Measurements from ENCODE around the gene C1GALT1C1.
"Not testable (repeated sequence)": the region's sequence is repeated elsewhere in the genome, so short reads cannot be mapped to it uniquely, and the experiment has no call there.

Gene C1GALT1C1

DNA sequence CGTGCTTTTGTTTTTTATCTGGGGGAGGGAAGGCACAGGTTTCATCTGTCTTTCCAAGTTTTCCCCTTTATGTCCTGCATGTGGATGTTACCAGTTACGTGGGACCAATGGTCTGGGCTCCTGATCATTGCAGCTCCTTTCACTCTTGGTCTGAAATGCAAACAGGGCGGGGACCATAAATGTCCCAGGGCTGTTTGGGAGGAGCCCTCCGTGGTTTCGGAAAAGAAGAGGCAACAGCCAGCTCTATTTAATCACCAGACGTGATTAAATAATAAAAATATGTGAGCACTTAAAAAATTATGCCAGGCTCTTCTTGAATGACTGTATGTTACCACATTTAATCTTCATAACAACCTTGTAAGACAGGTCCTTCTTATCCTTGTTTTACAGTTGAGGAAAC is 30.8 kb upstream of the C1GALT1C1 start:
- no peaks in the 10 kb centered on the region for H3K36me3 ChIP-seq
- H3K4me2 ChIP-seq, result no peak overlapping the region
- H3K9ac ChIP-seq, result no peak overlapping the region
- no peak overlapping the region for H3K27ac ChIP-seq
- H3K4me3 ChIP-seq, result no peak overlapping the region
- no peak for TF ChIP-seq Cebpa-rat (IDR thresholded peaks at IDR 0.05)
- no peaks in the 10 kb centered on the region for H4K20me1 ChIP-seq
- no peaks in the 10 kb centered on the region for H3K4me1 ChIP-seq
- no peaks in the 10 kb centered on the region for H3K27me3 ChIP-seq
- no peaks in the 10 kb centered on the region for H3K9me3 ChIP-seq

DNA sequence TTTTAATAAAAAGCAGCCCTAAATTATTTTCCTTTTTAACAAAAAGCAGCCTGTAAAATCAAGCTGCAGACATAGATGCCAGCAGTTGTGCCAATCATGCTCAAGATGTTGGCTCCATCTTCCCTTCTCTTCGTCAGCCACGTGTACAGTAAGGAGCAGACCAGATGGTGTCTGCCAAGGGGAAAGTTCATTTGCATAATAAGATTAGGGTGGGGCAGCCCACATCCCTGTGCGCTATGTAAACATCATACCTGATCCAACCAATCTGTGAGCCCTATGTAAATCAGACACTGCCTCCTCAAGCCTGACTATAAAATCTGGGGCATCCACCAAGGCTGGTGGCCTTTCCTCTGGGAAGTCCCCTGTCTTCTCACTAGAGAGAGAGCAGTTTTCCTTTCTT is 23.1 kb upstream of the C1GALT1C1 start:
- TF ChIP-seq Cebpa-rat (IDR thresholded peaks at IDR 0.05), result no peak

DNA sequence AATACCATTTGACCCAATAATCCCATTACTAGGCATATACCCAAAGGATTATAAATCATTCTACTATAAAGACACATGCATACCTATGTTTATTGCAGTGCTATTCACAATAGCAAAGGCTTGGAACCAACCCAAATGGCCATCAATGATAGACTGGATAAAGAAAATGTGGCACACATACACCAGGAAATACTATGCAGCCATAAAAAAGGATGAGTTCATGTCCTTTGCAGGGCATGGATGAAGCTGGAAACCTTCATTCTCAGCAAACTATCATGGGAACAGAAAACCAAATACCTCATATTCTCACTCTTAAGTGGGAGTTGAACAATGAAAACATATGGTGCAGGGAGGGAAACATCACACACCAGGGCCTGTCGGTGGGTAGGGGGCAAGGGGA is 22.4 kb upstream of the C1GALT1C1 start:
- not testable (repeated sequence) for H3K9me3 ChIP-seq, H3K27me3 ChIP-seq, H3K9ac ChIP-seq, H3K27ac ChIP-seq, H3K4me2 ChIP-seq, H3K4me1 ChIP-seq, H3K36me3 ChIP-seq, H4K20me1 ChIP-seq, H3K4me3 ChIP-seq

More for the DNA sequence above, 23.1 kb upstream of the C1GALT1C1 start:
- no peak overlapping the region for H3K4me3 ChIP-seq
- no peaks in the 10 kb centered on the region for H4K20me1 ChIP-seq
- H3K27ac ChIP-seq, result no peak overlapping the region
- no peaks in the 10 kb centered on the region for H3K27me3 ChIP-seq
- no peaks in the 10 kb centered on the region for H3K4me1 ChIP-seq
- H3K9me3 ChIP-seq, result peaks cover 5% of the 10 kb centered on the region; the same call in 1 of the 2 replicates
- no peaks in the 10 kb centered on the region for H3K36me3 ChIP-seq
- H3K4me2 ChIP-seq, result no peak overlapping the region
- H3K9ac ChIP-seq, result no peak overlapping the region

DNA sequence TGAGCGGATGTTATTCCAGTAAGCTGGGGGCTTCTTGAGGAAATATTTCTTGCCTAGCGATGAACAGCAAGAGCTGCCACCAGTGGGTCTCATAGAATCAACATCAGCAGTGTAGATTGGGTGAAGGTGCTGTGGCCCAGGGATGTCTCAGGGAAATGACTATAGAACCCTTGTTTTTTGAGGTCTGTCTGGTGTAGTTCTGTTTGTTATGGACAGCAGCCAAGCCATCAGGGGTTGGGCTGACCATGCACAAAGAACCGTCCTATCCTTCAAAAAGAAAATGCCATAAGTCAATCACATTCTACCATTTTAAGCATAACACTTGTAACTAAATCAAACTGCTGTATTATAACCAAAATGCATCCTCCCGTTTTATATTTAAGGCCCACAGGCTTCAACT is 17.3 kb upstream of the C1GALT1C1 start:
- no peak overlapping the region for H3K4me3 ChIP-seq
- TF ChIP-seq Cebpa-rat (IDR thresholded peaks at IDR 0.05), result no peak
- no peaks in the 10 kb centered on the region for H3K27me3 ChIP-seq
- peaks cover 5% of the 10 kb centered on the region; the same call in 1 of the 2 replicates for H3K9me3 ChIP-seq
- no peaks in the 10 kb centered on the region for H3K36me3 ChIP-seq
- no peak overlapping the region for H3K9ac ChIP-seq
- no peak overlapping the region for H3K4me2 ChIP-seq
- no peaks in the 10 kb centered on the region for H4K20me1 ChIP-seq
- H3K4me1 ChIP-seq, result no peaks in the 10 kb centered on the region
- H3K27ac ChIP-seq, result no peak overlapping the region

DNA sequence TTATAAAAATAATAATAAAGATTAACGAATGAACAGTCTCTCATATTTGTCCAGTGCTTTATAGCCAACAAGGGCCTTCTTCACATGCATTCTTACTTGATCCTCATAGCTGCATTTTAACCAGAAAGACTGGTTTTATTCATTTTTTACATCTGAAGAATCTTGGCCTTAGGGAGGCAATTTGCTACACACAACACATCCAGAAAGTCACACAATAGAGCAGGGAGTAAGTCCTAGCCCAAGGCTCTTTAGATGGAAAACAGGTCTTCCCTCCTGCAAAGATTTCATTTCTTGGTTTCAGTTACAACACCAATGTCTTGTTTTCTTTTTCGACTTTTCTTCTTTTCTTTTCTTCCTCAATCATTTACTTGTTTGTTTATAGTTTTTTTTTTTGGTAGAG is 13.0 kb upstream of the C1GALT1C1 start:
- H3K9ac ChIP-seq, result no peak overlapping the region
- no peak overlapping the region for H3K4me3 ChIP-seq
- no peak overlapping the region for H3K27ac ChIP-seq
- H3K9me3 ChIP-seq, result no peaks in the 10 kb centered on the region
- H3K4me2 ChIP-seq, result no peak overlapping the region
- no peak for TF ChIP-seq Cebpa-rat (IDR thresholded peaks at IDR 0.05)
- no peaks in the 10 kb centered on the region for H3K36me3 ChIP-seq
- no peaks in the 10 kb centered on the region for H3K4me1 ChIP-seq
- H3K27me3 ChIP-seq, result no peaks in the 10 kb centered on the region
- H4K20me1 ChIP-seq, result no peaks in the 10 kb centered on the region

DNA sequence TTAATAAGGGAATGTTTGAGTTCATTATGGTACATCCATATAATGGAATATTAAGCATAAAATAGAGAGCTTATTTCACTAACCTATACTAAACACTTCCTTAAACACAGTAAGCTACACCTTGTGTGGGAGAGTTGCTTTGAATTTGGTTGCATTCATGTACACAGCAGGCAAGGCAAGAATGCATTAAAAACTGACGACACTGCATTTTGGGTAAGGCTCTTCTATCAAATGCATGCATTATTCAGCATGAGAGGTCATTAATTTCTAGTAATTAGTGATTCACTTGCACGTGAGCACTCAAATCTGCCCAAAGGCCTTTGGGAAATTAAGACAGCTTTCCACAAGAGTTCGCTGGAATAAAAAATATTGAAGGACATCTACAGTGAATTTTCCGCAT is 8.8 kb upstream of the C1GALT1C1 start:
- Histone ChIP-seq H4K20me1 (no peaks in the 10 kb centered on the region), H3K9ac (no peak overlapping the region), H3K27me3 (no peaks in the 10 kb centered on the region), H3K4me1 (peaks cover 9% of the 10 kb centered on the region), H3K9me3 (no peaks in the 10 kb centered on the region), H3K4me3 (no peak overlapping the region), H3K4me2 (no peak overlapping the region), H3K27ac (no peak overlapping the region), H3K36me3 (no peaks in the 10 kb centered on the region)
- TF ChIP-seq Cebpa-rat (IDR thresholded peaks at IDR 0.05), result no peak

DNA sequence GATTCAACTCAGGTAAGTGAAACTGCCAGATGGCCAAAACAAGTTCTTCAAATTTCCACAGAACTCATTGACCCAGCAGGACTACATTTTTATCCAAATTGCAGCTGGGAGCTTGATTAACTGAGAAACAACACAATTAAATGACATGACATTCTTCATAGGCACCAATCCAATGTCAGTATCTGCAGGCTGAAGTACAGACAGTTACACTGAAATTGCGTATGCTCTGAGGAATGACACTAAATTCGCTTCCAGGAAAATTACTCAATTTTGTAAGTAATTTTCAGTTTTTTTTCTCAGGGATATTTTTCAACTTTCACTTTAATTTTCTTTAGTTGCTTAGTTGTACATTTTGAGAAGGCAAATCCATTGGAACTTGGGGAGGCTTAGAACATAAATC is 4.5 kb downstream of the C1GALT1C1 start:
- Histone ChIP-seq H3K4me3 (no peak overlapping the region), H3K27ac (no peak overlapping the region), H3K36me3 (no peaks in the 10 kb centered on the region), H3K9me3 (no peaks in the 10 kb centered on the region; the same call in 1 of the 2 replicates), H3K9ac (no peak overlapping the region), H3K4me1 (peaks cover 11% of the 10 kb centered on the region), H4K20me1 (no peaks in the 10 kb centered on the region), H3K4me2 (no peak overlapping the region), H3K27me3 (no peaks in the 10 kb centered on the region)
- TF ChIP-seq Cebpa-rat (IDR thresholded peaks at IDR 0.05), result no peak

DNA sequence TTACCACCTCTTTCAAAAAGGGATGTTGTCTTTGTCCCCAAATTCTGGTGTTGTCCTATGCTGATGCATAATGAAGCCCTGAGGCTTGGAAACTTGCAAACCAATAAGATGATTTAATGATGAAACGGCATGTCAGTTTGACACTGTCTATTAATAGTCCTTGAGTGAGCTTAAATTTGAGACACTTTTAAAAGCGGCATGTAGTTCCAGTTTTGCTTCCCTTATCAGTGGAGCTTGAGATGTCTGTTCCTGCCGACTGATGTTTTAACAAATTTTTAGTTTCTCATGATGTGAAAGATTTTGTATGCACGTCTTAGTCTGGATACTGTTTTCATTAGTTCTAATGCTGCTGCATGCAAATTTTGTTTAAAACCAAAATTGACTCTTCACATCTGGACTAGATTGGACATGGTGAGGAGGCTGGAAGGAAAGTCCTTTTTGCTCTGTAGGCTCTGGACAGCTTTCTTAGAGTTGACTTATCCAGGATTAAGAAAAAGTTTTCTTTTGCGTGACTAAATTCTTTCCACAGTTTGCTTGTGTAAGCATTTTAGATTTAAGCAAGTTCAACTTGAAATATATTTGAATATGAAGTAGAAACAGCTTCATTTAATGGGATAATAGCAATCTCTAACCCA is 11.7 kb downstream of the C1GALT1C1 start:
- no peaks in the 10 kb centered on the region; the same call in 1 of the 2 replicates for H3K36me3 ChIP-seq
- H3K9me3 ChIP-seq, result no peaks in the 10 kb centered on the region
- H3K4me1 ChIP-seq, result peaks cover 23% of the 10 kb centered on the region
- H3K9ac ChIP-seq, result no peak overlapping the region
- no peak overlapping the region for H3K27ac ChIP-seq
- TF ChIP-seq Cebpa-rat (IDR thresholded peaks at IDR 0.05), result no peak
- H4K20me1 ChIP-seq, result no peaks in the 10 kb centered on the region
- no peak overlapping the region for H3K4me3 ChIP-seq
- no peak overlapping the region for H3K4me2 ChIP-seq
- no peaks in the 10 kb centered on the region for H3K27me3 ChIP-seq

DNA sequence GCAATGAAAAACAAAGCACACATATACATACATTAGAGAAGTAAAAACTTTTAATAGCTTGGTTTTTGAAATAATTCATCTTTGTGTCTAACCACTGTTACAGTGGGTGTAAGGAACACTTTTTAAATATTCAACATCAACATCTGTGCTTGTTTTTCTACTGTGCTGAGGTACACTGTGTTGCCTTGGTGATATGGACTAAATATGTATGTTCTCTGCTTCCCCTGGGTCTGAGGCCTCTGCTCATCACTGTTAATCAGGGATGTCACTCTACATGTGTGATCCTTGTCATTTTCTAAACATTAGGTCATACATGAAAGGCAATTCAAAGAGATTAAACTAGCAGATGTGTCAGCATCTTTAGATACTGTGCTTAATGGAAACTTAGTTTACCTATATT is 15.0 kb downstream of the C1GALT1C1 start:
- no peak overlapping the region for H3K27ac ChIP-seq
- peaks cover 23% of the 10 kb centered on the region for H3K4me1 ChIP-seq
- no peak overlapping the region for H3K9ac ChIP-seq
- H3K27me3 ChIP-seq, result no peaks in the 10 kb centered on the region
- TF ChIP-seq Cebpa-rat (IDR thresholded peaks at IDR 0.05), result no peak
- H3K36me3 ChIP-seq, result peaks cover 24% of the 10 kb centered on the region; the same call in 1 of the 2 replicates
- no peaks in the 10 kb centered on the region for H3K9me3 ChIP-seq
- H3K4me2 ChIP-seq, result peak overlapping the region; percentile 39
- no peaks in the 10 kb centered on the region for H4K20me1 ChIP-seq
- H3K4me3 ChIP-seq, result no peak overlapping the region

DNA sequence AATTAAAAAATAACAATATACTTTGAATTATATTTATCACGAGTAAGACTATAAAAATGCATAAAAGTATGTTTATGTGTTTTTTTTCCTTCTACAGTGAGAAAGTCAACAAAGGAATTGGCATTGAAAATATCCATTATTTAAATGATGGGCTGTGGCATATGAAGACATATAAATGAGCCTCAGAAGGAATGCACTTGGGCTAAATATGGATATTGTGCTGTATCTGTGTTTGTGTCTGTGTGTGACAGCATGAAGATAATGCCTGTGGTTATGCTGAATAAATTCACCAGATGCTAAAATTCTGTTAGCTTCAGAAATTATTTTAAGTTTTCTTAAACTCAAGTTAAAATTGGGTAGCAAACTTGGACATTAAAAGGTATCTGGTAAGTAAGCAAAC is 17.8 kb downstream of the C1GALT1C1 start:
- Histone ChIP-seq H3K9me3 (no peaks in the 10 kb centered on the region), H4K20me1 (no peaks in the 10 kb centered on the region), H3K36me3 (peaks cover 43% of the 10 kb centered on the region), H3K4me3 (no peak overlapping the region), H3K9ac (no peak overlapping the region), H3K4me2 (no peak overlapping the region), H3K4me1 (peaks cover 18% of the 10 kb centered on the region), H3K27ac (no peak overlapping the region), H3K27me3 (no peaks in the 10 kb centered on the region)
- no peak for TF ChIP-seq Cebpa-rat (IDR thresholded peaks at IDR 0.05)

DNA sequence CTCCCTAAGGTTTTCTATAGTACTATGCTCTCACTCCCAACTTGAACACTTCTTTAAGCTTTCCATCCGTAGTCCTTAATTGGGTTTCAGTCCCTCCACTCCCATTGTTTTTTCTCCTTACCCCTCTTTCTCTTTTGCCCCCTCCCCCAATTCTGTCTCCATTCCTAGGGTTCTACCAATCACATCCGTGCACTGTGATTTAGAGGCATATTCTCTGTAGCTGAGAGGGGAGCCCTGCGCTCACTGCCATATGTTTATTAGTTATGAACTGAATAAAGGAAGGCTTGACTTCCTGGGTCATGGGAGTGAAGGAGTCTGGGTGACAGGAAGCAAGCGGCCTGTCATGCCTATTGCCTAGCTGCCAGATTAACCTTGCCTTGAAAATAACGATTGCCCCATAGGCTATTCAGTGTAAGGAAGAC is 25.5 kb downstream of the C1GALT1C1 start:
- Histone ChIP-seq H3K4me3 (peak overlapping the region; percentile 72), H3K9me3 (no peaks in the 10 kb centered on the region), H3K36me3 (peaks cover 17% of the 10 kb centered on the region), H3K4me1 (peaks cover 11% of the 10 kb centered on the region; the same call in 1 of the 2 replicates), H4K20me1 (no peaks in the 10 kb centered on the region), H3K4me2 (peak overlapping the region; percentile 81), H3K27me3 (no peaks in the 10 kb centered on the region), H3K27ac (peak overlapping the region; percentile 83), H3K9ac (peak overlapping the region; percentile 82)
- TF ChIP-seq Cebpa-rat (IDR thresholded peaks at IDR 0.05), result no peak

All from BLaER1 (cell line).